Measurements from ENCODE around the gene ROR2. TPM values are rescaled to one million over a fixed set of nuclear protein-coding genes. Genes with fewer than 3 reads are reported as not detected.

The ROR2 gene
- polyA plus RNA-seq, 1 experiment, result 9.7 TPM

GRCh38 chr9:91516777-91517176 is 433.3 kb downstream of the ROR2 start:
- no peak for DNase-seq (ENCODE audit: low read depth, low spot score)
- H3K27ac ChIP-seq (ENCODE audit: low read depth, low read length), result no peak overlapping the region
- CTCF ChIA-PET, result interaction anchor here (1.3 kb wide), 1 partner anchor 26 kb away, joined by 4 read pairs; no protein-coding TSS in a partner anchor
- peaks cover 2% of the 10 kb centered on the region; the same call in 1 of the 2 replicates for H3K9me3 ChIP-seq (ENCODE audit: control insufficient read depth, insufficient read depth, low read length)
- no peak overlapping the region for H3K4me3 ChIP-seq (ENCODE audit: low read depth, low read length)
- no peak for TF ChIP-seq CTCF (IDR thresholded peaks at IDR 0.05; ENCODE audit: low read depth, low read length)
- no peaks in the 10 kb centered on the region for H3K27me3 ChIP-seq (ENCODE audit: control insufficient read depth, insufficient read depth, low read length)
- POLR2A ChIA-PET, result interaction anchor here (0.6 kb wide), 1 partner anchor 83 kb away, joined by 3 read pairs; no protein-coding TSS in a partner anchor

GRCh38 chr9:91516081-91516480 is 433.9 kb downstream of the ROR2 start:
- POLR2A ChIA-PET, result interaction anchor here (0.6 kb wide), 1 partner anchor 83 kb away, joined by 3 read pairs; no protein-coding TSS in a partner anchor
- H3K9me3 ChIP-seq (ENCODE audit: control insufficient read depth, insufficient read depth, low read length), result peaks cover 2% of the 10 kb centered on the region; the same call in 1 of the 2 replicates

GRCh38 chr9:91515074-91515687 is 434.8 kb downstream of the ROR2 start:
- ChIA-PET CTCF (interaction anchor here (1.0 to 1.6 kb wide), 3 partner anchors 28 to 600 kb away, joined by 3 to 7 read pairs (median 4); no protein-coding TSS in a partner anchor), POLR2A (no interaction called here)
- no peak for TF ChIP-seq CTCF (IDR thresholded peaks at IDR 0.05; ENCODE audit: low read depth, low read length)
- Histone ChIP-seq H3K27me3 (ENCODE audit: control insufficient read depth, insufficient read depth, low read length) (no peaks in the 10 kb centered on the region), H3K27ac (ENCODE audit: low read depth, low read length) (peak overlapping the region; percentile 89), H3K9me3 (ENCODE audit: control insufficient read depth, insufficient read depth, low read length) (peaks cover 2% of the 10 kb centered on the region; the same call in 1 of the 2 replicates), H3K4me3 (ENCODE audit: low read depth, low read length) (peak overlapping the region; percentile 41)
- DNase-seq (ENCODE audit: low read depth, low spot score), result peak; percentile 79

More at GRCh38 chr9:91516081-91516480, 433.9 kb downstream of the ROR2 start:
- no peaks in the 10 kb centered on the region for H3K27me3 ChIP-seq (ENCODE audit: control insufficient read depth, insufficient read depth, low read length)
- no peak overlapping the region for H3K27ac ChIP-seq (ENCODE audit: low read depth, low read length)
- DNase-seq (ENCODE audit: low read depth, low spot score), result no peak
- no peak for TF ChIP-seq CTCF (IDR thresholded peaks at IDR 0.05; ENCODE audit: low read depth, low read length)
- H3K4me3 ChIP-seq (ENCODE audit: low read depth, low read length), result no peak overlapping the region
- CTCF ChIA-PET, result interaction anchor here (1.3 kb wide), 1 partner anchor 27 kb away, joined by 4 read pairs; no protein-coding TSS in a partner anchor

Small RNA genes lying within 50 kb of the gene (small RNA-seq; reads per million reads assigned to genes)
- gene MIR3910-1 (ENCODE audit: insufficient read length, low read depth), result not detected

Other genes starting within 250 kb of the ROR2 start
- 117 and 140 TPM in 2 replicates for gene SPTLC1, start 165.2 kb upstream of the ROR2 start, polyA plus RNA-seq (2011; rRNA removed)

Data from AG04450 (cell line).